Duodenal mucosa (tissue), 2 donors: ENCODE data around the gene THEMIS2.
A peak's percentile ranks its signal among the peaks of the same experiment; 100 is the strongest.

Experiments
- H3K27ac ChIP-seq: one replicate; pipeline ENCODE4 v1.7.0; 2013; ENCODE audit warnings: low read depth, low read length
- H3K27me3 ChIP-seq, 2 donors: one replicate each; pipeline ENCODE4 v1.7.0; 2013; ENCODE audit warnings: low read length in 2 of 2, control low read depth in 1 of 2; ENCODE audit not compliant: insufficient read depth in 2 of 2, control insufficient read depth in 1 of 2
- H3K36me3 ChIP-seq, 2 donors: one replicate each; pipeline ENCODE4 v1.7.0; 2013; ENCODE audit warnings: low read length in 2 of 2, control low read depth in 1 of 2; ENCODE audit not compliant: insufficient read depth in 2 of 2, control insufficient read depth in 1 of 2
- H3K4me1 ChIP-seq, 2 donors: one replicate each; pipeline ENCODE4 v1.7.0; 2013; ENCODE audit warnings: low read length in 2 of 2, control low read depth in 1 of 2; ENCODE audit not compliant: insufficient read depth in 2 of 2, control insufficient read depth in 1 of 2
- H3K4me3 ChIP-seq, 2 donors: one replicate each; pipeline ENCODE4 v1.7.0; 2013; ENCODE audit warnings: low read length in 2 of 2, low read depth in 1 of 2
- H3K9ac ChIP-seq, 2 donors: one replicate each; pipeline ENCODE4 v1.7.0; 2013; ENCODE audit warnings: low read length in 2 of 2, low read depth in 1 of 2
- H3K9me3 ChIP-seq, 2 donors: one replicate each; pipeline ENCODE4 v1.7.0; 2013; ENCODE audit warnings: low read length in 2 of 2, control low read depth in 1 of 2; ENCODE audit not compliant: control insufficient read depth in 1 of 2

Gene THEMIS2

DNA sequence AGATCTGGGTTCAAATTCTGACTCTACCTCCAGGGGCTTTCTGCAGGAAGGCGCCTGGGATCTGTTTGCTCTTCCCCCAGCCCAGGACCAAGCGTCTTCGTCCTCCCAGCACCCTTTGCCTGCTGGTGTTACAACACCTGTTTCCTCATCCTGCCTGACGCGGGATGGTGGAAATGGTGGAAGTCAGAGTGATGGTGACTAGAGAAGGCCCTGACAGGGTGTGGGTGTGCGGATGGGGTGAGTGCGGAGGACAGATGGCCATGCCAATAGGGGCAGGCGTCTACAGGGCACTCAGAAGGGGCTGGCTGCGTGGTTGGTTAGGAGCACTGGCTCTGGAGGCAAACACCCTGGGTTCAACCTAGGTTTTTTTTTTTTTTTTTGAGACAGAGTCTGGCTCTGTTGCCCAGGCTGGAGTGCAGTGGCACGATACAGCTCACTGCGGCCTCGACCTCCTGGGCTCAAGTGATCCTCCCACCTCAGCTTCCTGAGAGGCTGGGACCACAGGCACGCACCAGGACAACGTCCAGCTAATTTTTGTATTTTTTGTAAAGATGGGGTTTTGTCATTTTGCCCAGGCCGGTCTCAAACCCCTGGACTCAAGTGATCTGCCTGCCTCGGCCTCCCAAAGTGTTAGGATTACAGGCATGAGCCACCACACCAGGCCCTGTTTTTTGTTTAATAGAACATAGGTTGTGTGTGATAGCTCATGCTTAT is 1.5 kb downstream of the THEMIS2 start:
- peak overlapping the region; percentile 78 to 88 for H3K9ac ChIP-seq
- H3K4me3 ChIP-seq = peak overlapping the region; percentile 74 to 94
- H3K27ac ChIP-seq = peak overlapping the region; percentile 61

DNA sequence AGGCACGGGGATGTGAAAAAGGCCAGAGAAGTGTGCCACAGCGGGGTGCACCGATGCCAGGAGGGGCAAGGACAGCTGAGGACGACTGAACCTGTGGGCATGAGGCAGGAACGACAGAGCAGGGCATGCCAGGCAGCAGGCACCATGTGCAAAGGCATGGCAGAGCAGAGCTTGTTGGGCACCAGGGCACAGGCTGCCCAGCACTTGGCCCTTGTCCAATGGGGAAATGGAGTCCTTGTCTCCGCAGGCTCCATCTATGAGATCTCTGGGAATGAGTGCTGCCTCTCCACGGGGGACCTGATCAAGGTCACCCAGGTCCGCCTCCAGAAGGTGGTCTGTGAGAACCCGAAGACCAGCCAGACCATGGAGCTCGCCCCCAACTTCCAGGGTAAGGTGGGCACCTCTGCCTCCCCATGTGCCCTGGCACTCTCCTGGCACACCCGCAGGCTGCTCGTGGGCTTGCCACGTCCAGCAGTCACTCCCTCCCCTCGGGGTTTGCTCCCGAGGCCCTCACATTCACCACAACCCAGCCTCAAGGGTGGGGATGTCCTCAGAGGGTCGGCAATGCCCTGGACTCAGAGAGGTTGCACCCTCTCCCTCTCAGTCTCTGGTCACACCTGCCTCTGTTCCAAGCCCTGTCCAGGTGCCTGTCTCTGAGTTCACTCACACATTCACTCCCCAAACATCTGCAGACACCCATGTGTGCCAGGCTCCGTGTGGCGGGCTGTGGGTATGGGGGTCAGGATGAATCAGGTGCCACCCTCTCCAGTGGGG is 4.2 kb downstream of the THEMIS2 start:
- H3K9ac ChIP-seq = no peak overlapping the region
- peaks cover 6 to 25% of the 10 kb centered on the region in 2 donors for H3K4me1 ChIP-seq
- no peaks in the 10 kb centered on the region for H3K9me3 ChIP-seq
- H3K27me3 ChIP-seq = no peaks in the 10 kb centered on the region
- no peak overlapping the region for H3K27ac ChIP-seq
- H3K36me3 ChIP-seq = peaks cover 0 to 13% of the 10 kb centered on the region in 2 donors
- H3K4me3 ChIP-seq = no peak overlapping the region

More for the DNA sequence above, 1.5 kb downstream of the THEMIS2 start:
- Histone ChIP-seq H3K36me3 (peaks cover 0 to 8% of the 10 kb centered on the region in 2 donors), H3K4me1 (peaks cover 10 to 37% of the 10 kb centered on the region in 2 donors), H3K27me3 (no peaks in the 10 kb centered on the region), H3K9me3 (no peaks in the 10 kb centered on the region)

DNA sequence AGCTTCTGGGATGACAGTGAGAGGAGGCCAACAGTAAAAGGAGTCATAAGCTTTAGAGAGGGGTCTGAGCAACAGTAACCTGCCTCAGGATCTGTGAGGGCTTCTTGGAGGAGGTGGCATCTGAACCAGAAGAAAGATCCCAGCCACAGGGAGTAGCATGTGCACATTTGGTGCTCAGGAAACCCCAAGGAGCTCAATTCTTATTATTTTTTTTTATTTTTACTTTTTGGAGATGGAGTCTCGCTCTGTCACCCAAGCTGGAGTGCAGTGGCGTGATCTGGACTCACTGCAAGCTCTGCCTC is 4.7 kb downstream of the THEMIS2 start:
- H3K4me1 ChIP-seq = peaks cover 6 to 25% of the 10 kb centered on the region in 2 donors
- H3K27ac ChIP-seq = no peak overlapping the region
- H3K9me3 ChIP-seq = no peaks in the 10 kb centered on the region
- no peak overlapping the region for H3K9ac ChIP-seq
- H3K27me3 ChIP-seq = no peaks in the 10 kb centered on the region
- H3K36me3 ChIP-seq = peaks cover 0 to 17% of the 10 kb centered on the region in 2 donors
- no peak overlapping the region for H3K4me3 ChIP-seq

DNA sequence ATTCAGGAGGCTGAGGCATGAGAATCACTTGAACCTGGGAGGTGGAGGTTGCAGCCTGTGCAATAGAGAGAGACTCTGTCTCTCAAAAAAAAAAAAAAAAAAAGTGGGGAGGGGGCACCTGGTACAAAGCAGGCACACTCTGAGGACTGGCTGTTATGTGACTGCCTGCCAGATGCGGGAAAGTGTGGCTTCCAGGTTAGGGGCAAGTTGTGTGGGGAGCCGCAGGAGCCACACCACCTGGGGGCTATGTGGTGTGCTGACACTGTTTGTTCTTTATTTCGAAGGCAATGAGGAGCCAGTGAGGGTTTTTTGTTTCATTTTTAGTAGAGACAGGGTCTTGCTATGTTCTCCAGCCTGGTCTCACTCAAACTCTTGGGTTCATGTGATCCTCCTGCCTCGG is 5.7 kb downstream of the THEMIS2 start:
- peaks cover 4 to 19% of the 10 kb centered on the region in 2 donors for H3K4me1 ChIP-seq
- no peaks in the 10 kb centered on the region for H3K27me3 ChIP-seq
- no peak overlapping the region for H3K9ac ChIP-seq
- H3K4me3 ChIP-seq = no peak overlapping the region
- peaks cover 0 to 23% of the 10 kb centered on the region in 2 donors for H3K36me3 ChIP-seq
- H3K9me3 ChIP-seq = no peaks in the 10 kb centered on the region
- no peak overlapping the region for H3K27ac ChIP-seq

DNA sequence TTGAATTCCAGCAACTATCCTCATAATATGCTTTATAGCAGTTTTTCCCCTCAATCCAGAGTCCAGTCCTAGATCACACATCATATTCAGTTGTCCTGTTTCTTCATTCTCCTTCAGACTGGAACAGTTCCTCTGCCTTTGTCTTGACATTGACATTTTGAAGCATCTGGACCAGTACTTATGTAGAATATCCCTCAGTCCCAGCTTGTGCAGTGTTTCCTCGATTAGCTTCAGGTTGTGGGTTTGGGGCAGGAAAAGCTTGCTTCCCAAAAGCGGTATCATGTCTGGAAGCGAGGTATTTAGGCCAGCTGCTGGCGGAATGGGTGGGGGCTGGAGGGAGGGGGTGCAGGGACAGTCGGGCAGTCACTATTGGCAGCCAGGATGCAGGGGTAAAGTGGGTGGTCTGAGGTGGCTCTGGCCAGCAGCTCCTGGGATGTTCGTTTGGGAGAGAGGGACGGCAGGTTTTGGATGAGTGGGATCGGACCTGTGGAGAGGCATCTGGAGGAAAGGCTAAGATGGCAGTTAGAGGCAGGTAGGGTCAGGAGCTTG is 6.5 kb downstream of the THEMIS2 start:
- no peaks in the 10 kb centered on the region for H3K9me3 ChIP-seq
- H3K36me3 ChIP-seq = peaks cover 0 to 31% of the 10 kb centered on the region in 2 donors
- no peak overlapping the region for H3K9ac ChIP-seq
- H3K27me3 ChIP-seq = no peaks in the 10 kb centered on the region
- H3K27ac ChIP-seq = no peak overlapping the region
- peaks cover 7 to 22% of the 10 kb centered on the region in 2 donors for H3K4me1 ChIP-seq
- no peak overlapping the region for H3K4me3 ChIP-seq

DNA sequence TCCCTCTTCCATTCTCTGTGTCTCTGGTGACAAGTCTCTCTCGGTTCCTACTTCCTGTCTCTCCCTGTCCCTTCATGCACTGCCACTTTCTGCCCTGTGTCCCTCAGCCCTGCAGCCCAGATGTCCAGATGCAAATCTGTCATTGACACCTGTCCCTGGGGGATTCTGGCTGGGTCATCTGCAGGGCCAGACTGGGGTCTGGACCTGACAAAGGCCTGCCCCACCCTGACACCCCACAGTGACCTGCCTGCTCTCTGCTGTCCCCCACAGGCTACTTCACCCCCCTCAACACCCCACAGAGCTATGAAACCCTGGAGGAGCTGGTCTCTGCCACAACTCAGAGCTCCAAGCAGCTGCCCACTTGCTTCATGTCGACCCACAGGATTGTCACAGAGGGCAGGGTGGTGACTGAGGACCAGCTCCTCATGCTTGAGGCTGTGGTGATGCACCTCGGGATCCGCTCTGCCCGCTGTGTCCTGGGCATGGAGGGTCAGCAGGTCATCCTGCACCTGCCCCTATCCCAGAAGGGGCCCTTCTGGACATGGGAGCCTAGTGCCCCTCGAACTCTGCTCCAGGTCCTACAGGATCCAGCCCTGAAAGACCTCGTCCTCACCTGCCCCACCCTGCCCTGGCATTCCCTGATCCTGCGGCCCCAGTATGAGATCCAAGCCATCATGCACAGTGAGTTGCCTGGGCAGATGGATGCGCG is 7.2 kb downstream of the THEMIS2 start:
- H3K36me3 ChIP-seq = peaks cover 0 to 33% of the 10 kb centered on the region in 2 donors
- no peaks in the 10 kb centered on the region for H3K9me3 ChIP-seq
- no peak overlapping the region for H3K9ac ChIP-seq
- no peaks in the 10 kb centered on the region for H3K27me3 ChIP-seq
- no peak overlapping the region for H3K4me3 ChIP-seq
- peaks cover 13 to 29% of the 10 kb centered on the region in 2 donors for H3K4me1 ChIP-seq
- H3K27ac ChIP-seq = peak overlapping the region; percentile 7

DNA sequence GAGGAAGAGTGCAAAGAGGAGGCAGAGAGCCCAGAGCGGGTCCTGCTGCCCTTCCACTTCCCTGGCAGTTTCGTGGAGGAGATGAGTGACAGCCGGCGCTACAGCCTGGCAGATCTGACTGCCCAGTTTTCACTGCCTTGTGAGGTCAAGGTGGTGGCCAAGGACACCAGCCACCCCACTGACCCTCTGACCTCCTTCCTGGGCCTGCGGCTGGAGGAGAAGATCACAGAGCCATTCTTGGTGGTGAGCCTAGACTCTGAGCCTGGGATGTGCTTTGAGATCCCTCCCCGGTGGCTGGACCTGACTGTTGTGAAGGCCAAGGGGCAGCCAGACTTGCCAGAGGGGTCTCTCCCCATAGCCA is 10.2 kb downstream of the THEMIS2 start:
- no peak overlapping the region for H3K4me3 ChIP-seq
- H3K9me3 ChIP-seq = no peaks in the 10 kb centered on the region
- no peak overlapping the region for H3K27ac ChIP-seq
- peaks cover 28 to 29% of the 10 kb centered on the region in 2 donors for H3K4me1 ChIP-seq
- H3K27me3 ChIP-seq = no peaks in the 10 kb centered on the region
- H3K36me3 ChIP-seq = peaks cover 0 to 37% of the 10 kb centered on the region in 2 donors
- no peak overlapping the region for H3K9ac ChIP-seq

DNA sequence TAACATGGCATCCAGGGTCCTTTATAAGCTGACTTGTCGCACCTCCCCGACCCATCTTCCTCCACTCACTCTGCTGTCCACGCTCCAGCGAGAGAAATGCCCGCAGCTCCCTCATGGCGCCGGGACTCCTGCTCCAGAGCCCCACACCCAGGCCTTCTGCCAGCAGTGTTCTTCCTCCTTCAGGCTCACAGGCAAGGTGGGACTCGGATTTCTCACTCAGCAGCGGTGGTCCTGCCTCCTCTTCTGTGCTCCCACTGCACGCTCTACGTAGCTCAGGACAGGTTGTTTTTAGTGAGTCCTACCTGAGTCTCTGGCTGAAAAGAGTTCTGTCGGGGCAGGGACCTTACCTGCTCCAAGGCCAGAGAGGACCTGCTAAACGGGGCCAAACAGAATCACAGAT is 11.2 kb downstream of the THEMIS2 start:
- peak overlapping the region; percentile 42 for H3K27ac ChIP-seq
- peaks cover 29 to 30% of the 10 kb centered on the region in 2 donors for H3K4me1 ChIP-seq
- peaks cover 0 to 40% of the 10 kb centered on the region in 2 donors for H3K36me3 ChIP-seq
- no peaks in the 10 kb centered on the region for H3K27me3 ChIP-seq
- H3K4me3 ChIP-seq = no peak overlapping the region
- H3K9ac ChIP-seq = peak overlapping the region; percentile 24 to 43
- H3K9me3 ChIP-seq = no peaks in the 10 kb centered on the region

DNA sequence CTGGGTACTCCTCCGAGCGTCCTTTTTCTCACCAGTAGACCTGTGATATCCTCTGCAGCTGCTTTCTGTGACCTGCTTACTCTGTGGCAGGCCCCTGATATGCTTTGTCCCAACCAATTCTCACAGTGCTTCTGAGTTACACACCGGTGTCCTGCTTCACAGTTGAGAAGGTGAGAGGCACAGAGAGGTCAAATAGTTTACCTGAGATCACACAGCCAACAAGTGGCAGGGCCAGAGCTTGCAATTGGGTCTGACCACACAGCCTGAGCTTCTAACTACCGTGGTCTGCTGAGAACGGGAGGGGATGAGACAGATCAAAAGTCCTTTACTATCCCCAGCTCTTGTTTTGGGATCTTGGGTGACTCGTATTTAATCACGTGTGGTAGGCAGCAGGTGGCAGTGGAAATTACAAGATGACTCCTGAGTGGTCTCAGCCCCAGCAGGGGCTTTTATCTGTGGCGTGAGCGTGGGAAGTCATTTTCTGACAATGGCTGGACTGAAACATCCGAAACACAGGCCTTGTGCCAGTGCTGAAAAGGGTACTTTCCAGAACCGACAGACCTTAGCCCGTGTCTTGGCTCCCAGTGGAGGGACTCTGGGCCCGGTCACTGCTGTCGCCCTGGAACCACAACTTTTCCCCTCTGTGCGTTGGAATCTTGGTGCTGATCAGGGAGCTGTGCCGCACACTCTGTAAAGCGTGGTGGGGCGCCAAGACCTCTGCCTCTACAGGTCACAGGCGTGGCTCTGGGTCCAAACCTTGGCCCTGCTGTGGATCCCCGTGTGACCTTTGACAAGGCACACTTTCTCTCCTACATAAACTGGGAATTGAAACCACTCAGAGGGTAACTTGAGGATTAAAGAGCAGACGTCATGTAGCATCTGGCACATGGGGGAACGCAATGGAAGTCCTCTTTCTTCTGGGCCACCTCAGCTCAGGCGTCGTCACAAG is 11.9 kb downstream of the THEMIS2 start:
- Histone ChIP-seq H3K9ac (peak overlapping the region; percentile 24 to 43), H3K27ac (peak overlapping the region; percentile 42), H3K9me3 (no peaks in the 10 kb centered on the region), H3K27me3 (no peaks in the 10 kb centered on the region), H3K4me1 (peaks cover 30% of the 10 kb centered on the region in 2 donors), H3K4me3 (no peak overlapping the region), H3K36me3 (peaks cover 0 to 45% of the 10 kb centered on the region in 2 donors)
